Osteocyte (in vitro differentiated cells): ENCODE results near the gene TARBP1. TPM values are rescaled to one million over a fixed set of nuclear protein-coding genes. Genes with fewer than 3 reads are reported as not detected.
A peak's percentile ranks its signal among the peaks of the same experiment; 100 is the strongest.

Experiments
- DNase-seq: peaks from one replicate; pipeline ENCODE4 v3.0.0; 2021; ENCODE audit warnings: mixed read lengths; ENCODE audit not compliant: unreplicated experiment; ENCODE audit errors: extremely low spot score
- H3K27ac Mint-ChIP-seq: one replicate; pipeline ENCODE4 v1.8.0; 2021; ENCODE audit warnings: mild to moderate bottlenecking, mixed read lengths; ENCODE audit not compliant: unreplicated experiment
- H3K27me3 Mint-ChIP-seq: one replicate; pipeline ENCODE4 v1.8.0; 2021; ENCODE audit warnings: mixed read lengths; ENCODE audit not compliant: unreplicated experiment
- H3K36me3 Mint-ChIP-seq: one replicate; pipeline ENCODE4 v1.8.0; 2021; ENCODE audit warnings: mixed read lengths; ENCODE audit not compliant: unreplicated experiment
- H3K4me1 Mint-ChIP-seq: one replicate; pipeline ENCODE4 v1.8.0; 2021; ENCODE audit warnings: mixed read lengths; ENCODE audit not compliant: unreplicated experiment
- H3K4me3 Mint-ChIP-seq: one replicate; pipeline ENCODE4 v1.8.0; 2021; ENCODE audit warnings: mild to moderate bottlenecking, moderate library complexity, mixed read lengths; ENCODE audit not compliant: unreplicated experiment
- H3K9me3 Mint-ChIP-seq: one replicate; pipeline ENCODE4 v1.8.0; 2021; ENCODE audit warnings: mixed read lengths; ENCODE audit not compliant: unreplicated experiment
- CTCF ChIP-seq: fragments of 200-600 bp; sonication (generic); IDR thresholded peaks from 2 replicates; pipeline ENCODE4 v1.5.0; 2021; ENCODE audit warnings: antibody characterized with exemption, mild to moderate bottlenecking, moderate library complexity
- total RNA-seq: library from RNA; stranded (reverse); gene quantifications from 2 replicates; pipeline ENCODE4 v1.2.1, GENCODE V29; 2021

The TARBP1 gene
- total RNA-seq, 1 donor from 2014 or later, result 19.0 TPM

DNA sequence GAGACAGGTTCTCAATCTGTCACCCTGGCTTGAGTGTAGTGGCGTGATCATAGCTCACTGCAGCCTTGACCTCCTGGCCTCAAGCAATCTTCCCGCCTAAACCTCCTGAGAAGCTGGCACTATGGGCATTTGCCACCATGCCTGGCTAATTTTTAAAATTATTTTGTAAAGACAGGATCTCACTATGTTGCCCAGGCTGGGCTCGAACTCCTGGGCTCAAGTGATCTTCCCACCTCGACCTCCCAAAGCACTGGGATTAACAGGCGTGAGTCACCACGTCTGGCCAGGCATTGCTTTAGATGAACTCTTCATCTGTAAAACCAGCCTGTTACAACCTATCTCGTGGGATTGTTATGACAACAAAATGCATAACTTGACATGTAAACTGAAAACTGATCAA lies 103.3 kb downstream of the TARBP1 start:
- peaks cover 22% of the 10 kb centered on the region for H3K4me1 Mint-ChIP-seq
- no peaks in the 10 kb centered on the region for H3K9me3 Mint-ChIP-seq
- no peak overlapping the region for H3K27ac Mint-ChIP-seq
- no peaks in the 10 kb centered on the region for H3K27me3 Mint-ChIP-seq
- H3K36me3 Mint-ChIP-seq, result peaks cover 34% of the 10 kb centered on the region
- no peak overlapping the region for H3K4me3 Mint-ChIP-seq
- no peak for DNase-seq
- no peak for TF ChIP-seq CTCF

DNA sequence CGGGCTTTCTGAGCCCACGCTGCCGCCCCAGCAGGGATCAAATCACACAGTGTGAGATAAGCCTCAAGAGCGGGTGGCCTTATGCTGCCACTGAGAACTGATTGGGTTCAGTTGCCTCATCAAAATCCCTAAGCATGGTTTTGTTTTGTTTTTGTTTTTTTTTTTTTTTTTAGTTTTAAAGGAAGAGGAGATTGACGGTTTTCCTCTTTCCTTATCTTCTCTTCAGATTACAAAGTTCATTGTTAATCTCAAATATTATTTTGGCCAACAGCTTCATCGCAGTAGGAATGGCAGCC lies 105.1 kb downstream of the TARBP1 start:
- no peak for TF ChIP-seq CTCF
- peaks cover 22% of the 10 kb centered on the region for H3K4me1 Mint-ChIP-seq
- no peaks in the 10 kb centered on the region for H3K27me3 Mint-ChIP-seq
- DNase-seq, result no peak
- no peaks in the 10 kb centered on the region for H3K9me3 Mint-ChIP-seq
- H3K4me3 Mint-ChIP-seq, result peak overlapping the region; percentile 98
- H3K27ac Mint-ChIP-seq, result peak overlapping the region; percentile 100
- H3K36me3 Mint-ChIP-seq, result peaks cover 22% of the 10 kb centered on the region

- Mint-ChIP-seq H3K36me3 (peaks cover 19% of the 10 kb centered on the region), H3K27ac (peak within 1 kb of the TSS; percentile 100), H3K4me1 (peaks cover 22% of the 10 kb centered on the region), H3K9me3 (no peaks in the 10 kb centered on the region), H3K4me3 (peak within 1 kb of the TSS; percentile 98), H3K27me3 (peaks cover under 1% of the 10 kb centered on the region)
- peak; percentile 93 for DNase-seq
- TF ChIP-seq CTCF, result no peak
Observed at GRCh38 chr1:234373064-234373958, 105.7 kb downstream of the TARBP1 start, which contains the start of gene COA6. TSS of gene COA6 (plus strand) at chr1:234373456. CDS start at chr1:234373467, 11 bp downstream.

DNA sequence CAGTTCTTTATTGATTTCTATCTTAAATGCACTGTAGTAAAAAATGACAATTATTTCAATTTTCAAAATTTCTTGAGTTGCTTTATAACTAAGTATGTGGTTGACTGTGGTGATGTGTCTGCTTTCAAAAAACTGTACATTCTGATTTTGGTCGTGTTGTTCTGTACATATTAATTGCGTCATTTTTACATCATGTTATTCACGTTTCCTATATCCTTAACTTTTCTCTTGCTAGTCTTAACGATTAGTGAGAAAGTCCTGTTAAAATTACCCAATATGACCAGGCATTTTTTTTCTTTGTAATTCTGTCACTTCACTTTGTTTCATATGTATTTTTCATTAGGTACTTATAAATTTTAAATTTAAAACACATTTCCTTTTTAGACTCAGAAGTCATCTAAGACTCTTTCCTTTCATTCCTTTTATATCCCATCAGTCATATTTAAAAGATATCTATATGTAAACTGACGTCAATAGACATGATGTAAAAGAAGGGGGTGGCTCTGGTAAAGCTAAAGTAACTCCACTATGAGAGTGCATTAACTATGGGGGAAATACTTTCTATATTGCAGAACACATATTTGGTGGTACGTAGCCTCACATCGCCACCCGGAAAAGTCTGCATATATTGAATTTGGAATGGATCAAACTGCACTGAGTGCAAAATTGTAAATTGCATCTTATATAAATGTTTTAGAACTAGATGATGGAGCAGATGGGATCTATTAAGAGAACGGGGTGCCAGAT lies 106.8 kb downstream of the TARBP1 start:
- Mint-ChIP-seq H3K27ac (peak overlapping the region; percentile 100), H3K36me3 (peaks cover 10% of the 10 kb centered on the region), H3K4me3 (peak overlapping the region; percentile 98), H3K9me3 (no peaks in the 10 kb centered on the region), H3K27me3 (peaks cover 2% of the 10 kb centered on the region), H3K4me1 (peaks cover 22% of the 10 kb centered on the region)
- TF ChIP-seq CTCF, result no peak
- no peak for DNase-seq

- no peak overlapping the region for H3K4me3 Mint-ChIP-seq
- TF ChIP-seq CTCF, result no peak
- peaks cover 2% of the 10 kb centered on the region for H3K27me3 Mint-ChIP-seq
- no peak overlapping the region for H3K27ac Mint-ChIP-seq
- no peak for DNase-seq
- peaks cover 22% of the 10 kb centered on the region for H3K4me1 Mint-ChIP-seq
- peaks cover 6% of the 10 kb centered on the region for H3K36me3 Mint-ChIP-seq
- no peaks in the 10 kb centered on the region for H3K9me3 Mint-ChIP-seq
Observed at GRCh38 chr1:234371414-234371813, 107.6 kb downstream of the TARBP1 start.
